Superior temporal gyrus (tissue), 1 donor: ENCODE measurements around the gene NAPEPLD.
A peak's percentile ranks its signal among the peaks of the same experiment; 100 is the strongest.
"Not testable (repeated sequence)": the region's sequence is repeated elsewhere in the genome, so short reads cannot be mapped to it uniquely, and the experiment has no call there.

Experiments used
- DNase-seq: peaks from one replicate; pipeline ENCODE4 v3.0.0-alpha.2; 2016; ENCODE audit errors: extremely low spot score

The NAPEPLD gene

DNA sequence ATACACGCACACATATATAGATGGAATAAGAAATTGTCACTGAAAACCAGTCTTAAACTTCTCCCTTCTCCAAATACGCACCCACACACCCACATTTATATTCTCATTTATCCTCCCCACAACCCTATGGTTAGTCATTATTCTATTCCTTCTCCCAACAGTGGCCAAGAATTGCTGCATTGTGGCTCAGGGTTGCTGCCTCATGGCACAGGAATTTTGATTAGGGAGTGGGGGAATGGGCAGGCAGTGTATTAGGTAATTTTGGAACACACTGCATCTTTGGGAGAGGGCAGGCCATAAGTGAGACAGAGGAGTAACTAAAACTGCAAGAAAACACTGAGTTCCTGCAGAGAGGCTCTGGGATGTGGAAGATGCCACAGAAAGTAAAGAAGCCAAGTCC is 35.7 kb downstream of the NAPEPLD start:
- DNase-seq = no peak

DNA sequence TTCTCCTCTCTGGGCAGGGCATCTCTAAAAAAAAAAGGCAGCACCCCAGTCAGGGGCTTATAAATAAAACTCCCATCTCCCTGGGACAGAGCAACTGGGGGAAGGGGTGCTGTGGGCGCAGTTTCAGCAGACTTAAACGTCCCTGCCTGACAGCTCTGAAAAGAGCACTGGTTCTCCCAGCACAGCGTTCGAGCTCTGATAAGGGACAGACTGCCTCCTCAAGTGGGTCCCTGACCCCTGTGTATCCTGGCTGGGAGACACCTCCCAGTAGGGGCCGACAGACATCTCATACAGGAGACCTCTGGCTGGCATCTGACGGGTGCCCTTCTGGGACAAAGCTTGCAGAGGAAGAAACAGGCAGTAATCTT is 42.2 kb downstream of the NAPEPLD start:
- DNase-seq = not testable (repeated sequence)

DNA sequence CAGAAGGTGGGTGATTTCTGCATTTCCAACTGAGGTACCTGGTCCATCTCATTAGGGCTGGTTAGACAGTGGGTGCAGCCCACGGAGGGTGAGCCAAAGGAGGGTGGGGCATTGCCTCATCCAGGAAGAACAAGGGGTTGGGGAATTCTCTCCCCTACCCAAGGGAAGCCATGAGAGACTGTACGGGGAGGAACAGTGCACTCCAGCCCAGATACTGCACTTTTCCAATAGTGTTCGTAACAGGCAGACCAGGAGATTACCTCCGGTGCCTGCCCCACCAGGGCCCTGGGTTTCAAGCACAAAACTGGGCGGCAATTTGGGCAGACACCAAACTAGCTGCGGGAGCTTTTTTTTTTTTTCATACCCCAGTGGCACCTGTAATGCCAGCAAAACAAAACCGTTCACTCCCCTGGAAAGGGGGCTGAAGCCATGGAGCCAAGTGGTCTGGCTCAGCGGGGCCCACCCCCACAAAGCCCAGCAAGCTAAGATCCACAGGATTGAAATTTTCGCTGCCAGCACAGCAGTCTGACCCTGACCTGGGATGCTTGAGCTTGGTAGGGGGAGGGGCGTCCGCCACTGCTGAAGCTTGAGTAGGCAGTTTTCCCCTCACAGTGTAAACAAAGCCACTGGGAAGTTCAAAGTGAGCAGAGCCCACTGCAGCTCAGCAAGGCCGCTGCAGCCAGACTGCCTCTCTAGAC is 42.7 kb downstream of the NAPEPLD start:
- no peak for DNase-seq

DNA sequence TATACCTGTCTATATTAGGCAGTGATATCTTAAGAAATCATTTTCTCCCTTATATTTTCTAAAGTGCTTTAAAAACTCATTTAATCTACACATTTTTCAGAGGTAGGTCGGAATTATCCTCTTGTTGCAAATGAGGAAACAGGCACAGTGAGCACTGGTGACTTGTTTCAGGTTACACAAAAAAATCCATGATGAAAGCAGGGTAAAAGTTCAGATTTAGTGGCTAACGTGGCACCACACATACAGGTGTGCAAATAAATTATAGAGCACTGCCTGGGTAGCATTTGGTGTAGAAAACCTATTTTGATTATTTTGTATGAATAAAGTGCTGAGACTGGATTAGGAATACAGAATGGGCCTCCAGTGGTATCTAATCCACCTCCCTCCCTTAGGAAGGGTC is 47.4 kb downstream of the NAPEPLD start:
- no peak for DNase-seq

DNA sequence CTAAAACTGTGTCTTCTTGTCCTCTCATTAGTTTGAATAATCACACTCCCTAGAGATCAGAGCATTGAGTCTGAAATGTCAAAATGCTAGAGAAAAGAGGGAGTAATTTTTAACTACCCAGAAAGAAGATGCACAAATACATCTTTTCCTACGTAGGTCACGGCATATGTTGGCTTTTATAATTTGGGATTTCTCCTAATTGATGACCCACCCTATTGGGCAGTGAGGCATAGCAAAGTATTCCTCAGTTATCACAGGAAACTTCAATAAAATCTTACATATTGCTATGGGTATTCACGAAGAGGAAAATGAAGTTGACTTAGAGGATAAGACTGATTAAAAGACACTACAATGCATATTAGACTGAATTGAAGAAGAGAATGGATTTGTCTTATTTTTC is 48.6 kb downstream of the NAPEPLD start:
- DNase-seq = no peak

DNA sequence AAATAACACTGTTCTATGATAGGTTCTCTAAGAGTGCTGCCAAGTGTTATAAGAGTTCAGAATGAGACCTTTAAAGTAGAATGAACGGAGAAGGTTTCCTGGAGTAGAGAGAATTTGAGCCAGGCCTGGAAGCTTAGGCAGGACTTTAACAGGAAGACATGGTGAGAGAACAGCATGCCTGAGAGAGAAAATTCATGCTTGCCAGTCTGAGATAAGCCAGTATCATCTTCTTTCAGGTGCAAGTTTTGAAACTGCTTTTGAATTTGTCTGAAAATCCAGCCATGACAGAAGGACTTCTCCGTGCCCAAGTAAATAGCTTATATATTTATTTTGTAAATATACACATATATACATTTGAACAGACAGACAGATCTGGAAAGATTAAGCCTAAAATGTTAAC is 51.9 kb downstream of the NAPEPLD start:
- no peak for DNase-seq

DNA sequence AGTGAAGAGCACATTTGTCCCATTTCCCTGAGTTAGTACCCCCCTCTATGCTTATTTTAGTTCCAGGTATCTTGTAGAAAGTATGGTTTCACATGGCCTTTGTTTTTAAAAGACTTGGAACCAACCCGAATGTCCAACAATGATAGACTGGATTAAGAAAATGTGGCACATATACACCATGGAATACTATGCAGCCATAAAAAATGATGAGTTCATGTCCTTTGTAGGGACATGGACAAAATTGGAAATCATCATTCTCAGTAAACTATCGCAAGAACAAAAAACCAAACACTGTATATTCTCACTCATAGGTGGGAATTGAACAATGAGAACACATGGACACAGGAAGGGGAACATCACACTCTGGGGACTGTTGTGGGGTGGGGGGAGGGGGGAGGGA is 53.3 kb downstream of the NAPEPLD start:
- DNase-seq = not testable (repeated sequence)

DNA sequence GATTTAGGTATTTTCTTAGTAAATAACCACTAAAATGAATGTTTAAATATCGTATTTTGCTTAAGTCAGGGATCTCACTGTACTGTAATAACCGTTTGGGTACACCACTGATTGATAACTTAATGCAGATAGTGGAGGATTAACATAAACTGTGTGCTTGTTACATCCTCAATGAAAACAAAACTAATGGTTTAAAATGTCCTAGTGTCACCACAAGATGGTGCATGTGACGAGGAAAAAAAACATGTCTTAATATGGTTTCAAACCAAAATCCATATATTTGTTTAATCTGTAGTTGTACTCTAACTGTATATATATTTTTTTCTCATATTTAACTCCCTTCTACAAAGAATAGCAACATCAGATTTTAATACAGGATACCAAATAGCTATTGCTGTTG is 54.8 kb downstream of the NAPEPLD start:
- DNase-seq = peak; percentile 82

DNA sequence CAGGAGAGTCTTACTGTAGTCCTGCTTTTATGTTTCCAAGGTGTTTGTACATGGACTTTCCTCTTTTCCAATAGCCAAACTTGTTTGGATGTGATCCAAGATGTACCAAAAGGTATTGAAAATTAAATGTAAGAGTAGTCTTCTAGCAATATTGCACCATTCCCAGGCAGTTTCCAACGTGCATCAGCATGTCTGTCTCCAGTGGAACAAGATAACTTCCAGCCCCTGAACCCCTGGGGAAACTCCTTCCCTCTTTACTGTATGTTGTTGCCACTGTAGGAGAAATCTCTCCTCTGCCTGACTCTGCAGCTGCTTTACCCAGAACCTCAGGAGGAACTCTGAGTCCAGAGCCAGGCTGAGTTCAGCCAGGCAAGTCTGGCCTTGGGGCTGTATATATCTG is 55.5 kb downstream of the NAPEPLD start:
- DNase-seq = no peak

DNA sequence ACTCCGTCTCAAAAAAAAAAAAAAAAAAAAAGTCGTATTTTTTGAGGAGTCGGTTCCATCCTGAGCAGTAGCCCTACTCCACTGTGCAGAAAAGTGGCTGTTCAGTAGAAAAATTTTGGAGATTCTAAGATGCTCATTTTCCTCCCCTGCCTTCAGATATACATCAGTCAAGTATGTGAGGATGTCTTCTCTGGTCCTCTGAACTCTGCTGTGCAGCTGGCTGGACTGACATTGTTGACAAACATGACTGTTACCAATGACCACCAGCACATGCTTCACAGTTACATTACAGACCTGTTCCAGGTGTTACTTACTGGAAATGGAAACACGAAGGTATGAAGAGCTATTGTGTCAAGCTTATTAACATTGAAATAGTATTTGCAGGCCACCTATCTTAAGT is 56.6 kb downstream of the NAPEPLD start:
- DNase-seq = not testable (repeated sequence)

DNA sequence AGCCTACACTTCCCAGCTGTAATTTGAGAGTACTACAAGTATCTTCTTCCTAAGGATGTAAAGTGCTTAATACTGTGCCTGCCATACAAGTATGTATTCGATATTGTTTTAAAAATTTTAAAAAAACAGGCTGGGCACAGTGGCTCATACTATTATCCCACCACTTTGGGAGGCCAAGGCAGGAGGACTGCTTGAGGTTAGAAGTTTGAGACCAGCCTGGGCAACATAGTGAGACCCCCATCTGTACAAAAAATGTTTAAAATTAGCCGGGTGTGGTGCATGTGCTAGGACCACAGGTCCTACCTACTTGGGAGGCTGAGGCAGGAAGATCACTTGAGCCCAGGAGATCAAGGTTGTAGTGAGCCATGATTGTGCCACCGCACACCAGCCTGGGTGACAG is 65.7 kb downstream of the NAPEPLD start:
- DNase-seq = no peak

DNA sequence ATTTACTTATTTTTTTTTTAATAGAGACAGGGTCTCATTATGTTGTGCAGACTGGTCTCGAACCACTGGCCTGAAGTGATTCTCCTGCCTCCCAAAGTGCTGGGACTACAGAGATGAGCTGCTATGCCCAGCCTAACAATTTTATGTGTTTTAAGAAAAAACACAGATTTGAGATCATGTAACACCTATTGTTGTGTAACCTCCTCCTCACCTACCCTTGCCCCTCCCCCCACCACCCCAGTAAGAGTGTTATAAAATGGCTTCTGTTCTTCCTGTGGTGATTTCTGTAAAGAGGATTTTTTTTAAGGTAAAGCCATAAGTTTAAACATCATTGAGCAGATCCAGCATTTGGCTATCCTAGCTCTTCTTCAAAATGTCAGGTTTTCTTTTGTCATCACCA is 66.4 kb downstream of the NAPEPLD start:
- no peak for DNase-seq

DNA sequence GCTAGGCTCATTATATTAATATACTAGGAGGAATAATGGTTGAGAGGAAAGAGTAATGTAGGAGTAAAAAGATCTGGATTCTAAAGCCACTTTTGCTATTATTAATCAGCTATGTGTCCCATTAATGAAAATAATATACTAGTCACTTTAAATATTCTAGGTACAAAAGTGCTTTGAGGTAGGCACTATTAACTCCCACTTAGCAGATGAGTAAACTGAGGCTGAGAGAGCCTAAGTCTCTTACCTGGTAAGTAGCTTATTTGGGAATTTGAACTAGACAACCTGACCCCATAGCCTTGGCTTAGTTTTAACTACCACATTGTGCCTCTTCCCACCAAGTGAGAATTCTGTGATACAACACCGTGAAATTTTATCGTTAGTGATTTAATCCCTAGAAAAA is 68.0 kb downstream of the NAPEPLD start:
- DNase-seq = no peak

DNA sequence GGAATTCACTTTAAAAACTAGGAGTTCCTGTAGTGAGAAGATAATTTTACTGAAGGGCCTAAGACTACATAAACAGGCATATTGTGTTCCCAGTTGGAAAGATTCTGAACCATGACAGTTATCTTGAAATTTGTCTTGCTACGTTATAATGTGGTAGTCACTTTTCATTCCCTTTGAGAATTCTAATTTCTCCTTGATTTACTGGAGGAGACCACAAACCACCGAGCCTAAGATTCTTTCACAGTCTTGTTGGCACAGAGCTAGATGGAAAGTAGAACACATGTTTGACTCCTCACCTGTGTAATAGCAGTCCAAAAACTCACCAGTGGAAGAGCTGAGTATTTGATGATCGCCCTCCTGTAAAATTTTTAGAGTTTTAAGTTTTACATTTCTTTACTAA is 69.1 kb downstream of the NAPEPLD start:
- no peak for DNase-seq

DNA sequence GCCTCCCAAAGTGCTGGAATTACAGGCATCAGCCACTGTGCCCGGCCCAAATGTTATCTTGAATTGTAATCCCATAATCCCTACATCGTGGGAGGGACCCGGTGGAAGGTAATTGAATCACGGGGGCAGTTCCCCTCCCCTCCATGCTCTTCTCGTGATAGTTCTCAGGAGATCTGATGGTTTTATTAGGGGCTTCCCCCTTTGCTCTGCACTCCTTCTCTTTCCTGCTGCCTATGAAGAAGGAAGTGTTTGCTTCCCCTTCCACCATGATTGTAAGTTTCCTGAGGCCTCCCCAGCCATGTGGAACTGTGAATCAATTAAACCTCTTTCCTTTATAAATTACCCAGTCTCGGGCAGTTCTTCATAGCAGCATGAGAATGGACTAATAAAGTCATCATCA is 70.7 kb downstream of the NAPEPLD start:
- DNase-seq = not testable (repeated sequence)

DNA sequence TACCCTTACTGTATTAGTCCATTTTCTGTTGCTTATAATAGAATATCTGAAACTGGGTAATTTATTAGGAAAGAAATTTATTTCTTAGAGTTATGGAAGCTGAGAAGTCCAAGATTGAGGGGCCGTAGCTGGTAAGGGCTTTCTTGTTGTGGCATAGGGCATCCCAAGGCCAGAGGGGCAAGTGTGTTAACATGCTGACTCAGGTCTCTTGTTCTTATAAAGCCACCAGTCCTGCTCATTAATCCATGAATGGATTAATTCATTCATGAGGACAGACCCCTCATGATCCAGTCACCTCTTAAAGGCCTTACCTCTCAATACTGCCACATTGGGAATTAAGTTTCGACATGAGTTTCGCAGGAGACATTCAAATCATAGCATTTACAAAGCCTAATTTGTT is 71.6 kb downstream of the NAPEPLD start:
- DNase-seq = no peak

DNA sequence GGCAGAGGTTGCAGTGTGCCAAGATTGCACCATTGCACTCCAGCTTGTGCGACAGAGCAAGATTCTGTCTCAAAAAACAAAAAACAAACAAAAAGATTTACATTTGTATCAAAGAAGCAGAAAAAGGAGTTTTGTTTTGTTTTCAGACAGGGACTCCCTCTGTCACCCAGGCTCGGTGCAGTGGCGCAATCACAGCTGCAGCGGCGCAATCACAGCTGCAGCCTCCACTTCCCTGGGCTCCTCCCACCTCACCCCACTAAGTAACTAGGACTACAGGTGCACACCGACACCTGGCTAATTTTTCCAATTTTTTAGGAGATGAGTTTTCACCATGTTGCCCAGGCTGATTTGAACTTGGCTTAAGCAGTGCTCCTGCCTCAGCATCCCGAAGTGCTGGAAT is 72.1 kb downstream of the NAPEPLD start:
- DNase-seq = no peak

DNA sequence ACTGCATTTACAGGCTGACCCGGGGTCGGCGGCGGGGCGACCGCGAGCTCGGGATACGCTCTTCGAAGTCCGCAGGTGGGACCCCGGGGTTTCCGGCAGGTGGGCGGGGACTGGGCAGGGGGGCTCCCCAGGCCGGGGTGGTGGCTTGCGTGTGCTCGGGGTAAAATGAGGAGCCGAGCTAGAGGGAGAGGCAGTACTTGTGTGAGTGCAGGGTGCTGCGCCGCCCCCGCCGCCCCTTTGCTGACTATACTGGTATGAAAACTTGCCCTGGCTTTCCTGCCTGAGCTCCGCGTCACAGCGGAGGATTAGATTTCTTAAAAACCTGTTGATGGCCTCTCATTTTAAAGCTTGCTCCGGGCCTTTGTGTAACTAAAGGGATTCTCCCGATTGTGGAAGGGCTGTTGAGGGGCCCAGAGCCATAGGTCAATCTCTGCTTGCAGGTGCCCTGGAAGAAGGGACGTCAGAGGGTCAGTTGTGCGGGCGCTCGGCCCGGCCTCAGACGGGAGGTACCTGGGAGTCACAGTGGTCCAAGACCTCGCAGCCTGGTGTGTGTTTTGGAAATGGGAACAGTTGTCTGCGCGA is 73.5 kb downstream of the NAPEPLD start:
- DNase-seq = peak; percentile 25

DNA sequence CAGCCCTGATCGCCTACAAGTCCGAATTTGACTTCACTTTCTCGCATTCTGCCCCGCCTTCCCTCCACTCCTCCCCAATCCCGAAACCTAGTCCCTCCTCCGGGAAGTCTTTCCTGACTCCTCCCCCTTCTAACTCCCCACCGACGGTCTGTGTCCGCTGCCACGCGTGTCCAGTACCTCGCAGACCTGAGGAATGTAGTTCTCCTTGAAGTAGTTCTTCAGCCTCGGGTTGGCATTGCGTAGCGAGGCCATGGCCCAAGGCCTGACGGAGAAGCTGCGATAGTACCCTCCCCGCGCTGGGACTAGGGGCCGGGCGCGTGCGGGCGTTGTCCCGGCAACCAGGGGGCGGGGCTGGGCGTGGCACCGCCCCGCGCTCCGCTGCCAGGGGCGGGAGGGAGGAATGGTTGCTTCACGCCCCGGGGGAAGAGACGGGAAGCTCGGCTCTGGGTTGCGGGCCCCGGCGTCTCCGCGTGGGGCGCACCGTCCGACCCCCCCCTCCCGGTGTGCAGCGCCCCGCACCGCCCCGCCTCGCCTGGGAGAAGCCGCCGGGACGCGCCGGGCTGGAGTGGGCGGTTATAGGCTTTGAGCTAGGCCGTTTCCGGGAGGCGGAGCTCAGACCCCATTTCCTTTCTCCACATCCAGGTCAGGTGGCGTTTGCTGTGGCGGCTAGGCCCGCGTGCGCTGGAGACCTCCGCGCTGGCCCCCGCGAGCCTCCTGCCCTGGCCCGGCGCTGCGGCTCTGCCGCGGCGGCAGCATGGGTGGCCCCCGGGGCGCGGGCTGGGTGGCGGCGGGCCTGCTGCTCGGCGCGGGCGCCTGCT is 74.2 kb downstream of the NAPEPLD start, which contains the start of the genes ARMC10 and FBXL13:
ARMC10 (plus strand) TSS at position 622 of the 818 bp plus-strand sequence; CDS start at position 755, 133 bp downstream.
FBXL13 (minus strand) TSS at position 278 of the 818 bp plus-strand sequence.
- DNase-seq = peak; percentile 91

DNA sequence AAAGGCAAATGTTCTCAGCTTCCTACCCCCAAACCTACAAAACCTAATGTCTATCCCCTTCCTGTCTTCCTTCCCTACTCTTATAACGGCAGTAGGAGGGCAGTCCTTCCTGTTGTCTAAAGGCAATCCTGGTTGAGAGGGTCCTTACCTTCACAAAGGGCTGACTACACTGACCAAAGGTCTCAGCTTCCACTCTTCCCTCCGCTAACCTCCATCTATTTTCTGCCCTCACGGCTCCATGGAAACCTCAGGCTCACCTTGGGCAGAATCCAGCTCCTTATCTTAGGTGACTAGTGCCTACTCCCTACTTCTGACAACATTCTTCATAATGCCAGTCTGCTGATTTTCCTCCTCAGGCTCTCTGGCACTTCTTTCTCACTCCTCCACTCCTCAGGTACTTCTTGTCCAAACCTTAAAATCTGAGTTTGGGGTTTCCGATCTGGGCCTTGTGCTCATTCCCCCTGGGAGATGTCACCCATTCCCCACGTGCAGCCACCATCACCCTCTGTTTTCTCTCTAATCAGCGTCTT is 74.8 kb downstream of the NAPEPLD start:
- DNase-seq = no peak

DNA sequence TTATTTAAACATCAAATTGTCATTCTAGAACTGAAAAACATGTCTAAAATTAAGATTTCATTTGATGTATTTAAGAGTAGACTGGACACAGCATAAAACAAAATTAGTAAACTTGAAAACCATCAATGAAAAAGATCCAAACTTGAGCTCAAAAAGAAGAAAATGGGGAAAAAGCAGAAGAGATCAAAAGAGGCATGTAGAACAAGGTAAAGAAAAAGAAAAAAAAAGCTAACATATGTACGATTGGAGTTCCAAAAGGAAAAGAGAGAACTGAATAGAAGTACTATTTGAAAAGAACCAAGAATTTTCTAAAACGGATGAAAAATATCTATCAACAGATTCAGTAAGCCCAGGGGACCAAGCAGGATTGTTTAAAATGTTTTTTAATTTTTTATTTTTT is 77.9 kb downstream of the NAPEPLD start:
- no peak for DNase-seq
